Fibroblast of the conjunctiva (primary cell): ENCODE results near the gene BAD.

Experiments
- DNase-seq: peaks from one replicate; pipeline ENCODE4 v3.0.0-alpha.2; 2010; ENCODE audit warnings: low read depth

BAD gene

GRCh38 chr11:64243236-64243854, 41.1 kb downstream of the BAD start:
- no peak for DNase-seq

- DNase-seq: no peak
Observed at GRCh38 chr11:64241491-64242374, 42.7 kb downstream of the BAD start.

GRCh38 chr11:64241241-64241490, 43.3 kb downstream of the BAD start:
- DNase-seq: peak; percentile 99

- peak; percentile 94 for DNase-seq
Observed at GRCh38 chr11:64240435-64241240, 43.8 kb downstream of the BAD start, which contains the start of gene FKBP2. TSS of gene FKBP2 (plus strand) at chr11:64241095. CDS start at chr11:64242388, 1,293 bp downstream.

DNA sequence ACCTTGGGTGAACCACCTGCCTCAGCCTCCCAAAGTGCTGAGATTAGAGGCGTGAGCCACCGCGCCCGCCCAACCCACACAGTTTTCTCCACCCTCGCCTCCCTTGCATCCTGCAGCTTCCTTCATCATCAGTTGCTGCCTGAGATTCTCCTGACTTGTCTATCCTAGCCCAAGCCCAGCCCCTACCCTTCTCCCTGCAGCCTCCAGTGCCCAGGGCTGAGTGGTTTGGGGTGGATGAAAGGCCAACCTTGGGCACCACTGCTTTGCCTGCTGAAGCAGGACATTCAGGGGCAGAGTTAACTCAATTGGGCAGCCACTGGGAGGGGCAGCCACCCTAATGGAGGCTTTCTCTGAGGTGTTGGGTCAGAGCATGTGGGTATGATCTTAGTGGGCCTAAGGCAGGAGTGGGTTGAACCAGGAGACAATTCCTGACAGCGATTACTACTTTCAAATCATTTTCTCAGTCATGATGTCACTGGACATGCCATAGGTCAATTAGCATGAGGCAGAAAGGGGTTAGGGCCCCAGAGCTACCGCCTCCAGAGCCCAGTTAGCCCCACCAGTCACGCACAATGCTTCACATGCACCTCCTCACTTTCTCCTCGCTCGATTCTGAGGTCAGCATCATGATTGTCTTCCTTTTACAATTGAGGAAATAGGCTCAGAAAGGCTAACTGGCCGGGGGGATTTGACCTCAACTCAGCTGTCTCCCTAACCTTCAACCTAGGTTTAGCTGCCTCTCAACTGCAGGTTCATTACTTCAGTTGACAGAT, 44.6 kb downstream of the BAD start:
- DNase-seq: no peak

DNA sequence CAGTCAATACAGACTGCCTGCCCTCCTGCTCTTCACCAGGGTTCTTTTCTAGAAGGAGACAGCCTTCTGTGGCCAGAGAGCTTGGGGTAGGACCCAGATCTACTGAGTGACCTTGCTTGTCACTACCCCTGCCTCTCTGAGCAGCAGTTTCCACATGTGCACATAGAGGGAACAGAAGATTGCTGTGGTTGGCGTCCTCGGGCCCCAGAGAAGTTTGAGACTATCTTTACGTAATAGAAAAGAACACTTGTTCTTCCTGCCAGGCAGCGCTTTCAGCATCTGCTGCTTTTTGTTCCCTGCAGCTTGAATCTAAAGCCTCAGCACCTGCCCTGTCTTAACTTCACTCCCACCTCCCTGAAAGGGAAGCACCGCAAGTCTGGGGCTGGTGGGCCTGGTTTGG, 45.5 kb downstream of the BAD start:
- no peak for DNase-seq

GRCh38 chr11:64238076-64238475, 46.4 kb downstream of the BAD start:
- no peak for DNase-seq

DNA sequence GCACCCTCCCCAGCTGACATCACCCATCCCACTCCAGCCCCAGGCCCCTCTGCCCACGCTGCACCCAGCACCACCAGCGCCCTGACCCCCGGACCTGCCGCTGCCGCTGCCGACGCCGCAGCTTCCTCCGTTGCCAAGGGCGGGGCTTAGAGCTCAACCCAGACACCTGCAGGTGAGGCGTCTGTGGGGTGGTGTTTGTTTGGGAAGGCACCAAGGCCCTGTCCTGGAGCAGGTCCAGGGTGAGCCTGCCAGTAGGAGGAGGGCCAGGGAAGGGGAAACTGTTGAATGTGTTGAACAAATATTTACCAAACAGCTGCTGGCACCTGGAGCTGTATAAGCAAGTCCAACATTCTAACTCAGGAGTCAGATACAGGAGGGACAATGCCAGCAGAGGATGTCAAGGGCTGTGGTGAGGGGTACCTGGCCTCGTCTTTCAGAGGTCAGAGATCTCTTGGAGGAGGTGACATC, 46.9 kb downstream of the BAD start:
- DNase-seq: no peak

GRCh38 chr11:64235437-64236161, 48.9 kb downstream of the BAD start:
- no peak for DNase-seq

GRCh38 chr11:64234647-64235379, 49.7 kb downstream of the BAD start:
- DNase-seq: no peak

- no peak for DNase-seq
Observed at GRCh38 chr11:64233913-64234586, 50.4 kb downstream of the BAD start, which contains the start of gene VEGFB. TSS of gene VEGFB (plus strand) at chr11:64234584. CDS start at chr11:64234834, 250 bp downstream.

DNA sequence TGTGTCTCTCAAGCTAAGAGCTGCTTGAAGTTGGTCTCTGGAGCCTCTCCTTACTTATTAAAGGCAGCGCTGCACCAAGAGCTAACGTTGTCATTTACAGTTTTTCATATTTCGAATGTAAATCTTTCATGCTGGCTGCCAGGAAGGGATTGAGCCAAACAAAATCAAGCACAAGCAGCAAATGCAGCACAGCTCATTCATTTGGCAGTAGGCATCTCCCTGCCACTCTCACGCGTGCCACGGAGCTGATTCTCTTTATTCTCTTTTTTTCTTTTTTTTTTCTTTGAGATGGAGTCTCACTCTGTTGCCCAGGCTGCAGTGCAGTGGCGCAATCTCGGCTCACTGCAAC, 51.5 kb downstream of the BAD start:
- DNase-seq: no peak

DNA sequence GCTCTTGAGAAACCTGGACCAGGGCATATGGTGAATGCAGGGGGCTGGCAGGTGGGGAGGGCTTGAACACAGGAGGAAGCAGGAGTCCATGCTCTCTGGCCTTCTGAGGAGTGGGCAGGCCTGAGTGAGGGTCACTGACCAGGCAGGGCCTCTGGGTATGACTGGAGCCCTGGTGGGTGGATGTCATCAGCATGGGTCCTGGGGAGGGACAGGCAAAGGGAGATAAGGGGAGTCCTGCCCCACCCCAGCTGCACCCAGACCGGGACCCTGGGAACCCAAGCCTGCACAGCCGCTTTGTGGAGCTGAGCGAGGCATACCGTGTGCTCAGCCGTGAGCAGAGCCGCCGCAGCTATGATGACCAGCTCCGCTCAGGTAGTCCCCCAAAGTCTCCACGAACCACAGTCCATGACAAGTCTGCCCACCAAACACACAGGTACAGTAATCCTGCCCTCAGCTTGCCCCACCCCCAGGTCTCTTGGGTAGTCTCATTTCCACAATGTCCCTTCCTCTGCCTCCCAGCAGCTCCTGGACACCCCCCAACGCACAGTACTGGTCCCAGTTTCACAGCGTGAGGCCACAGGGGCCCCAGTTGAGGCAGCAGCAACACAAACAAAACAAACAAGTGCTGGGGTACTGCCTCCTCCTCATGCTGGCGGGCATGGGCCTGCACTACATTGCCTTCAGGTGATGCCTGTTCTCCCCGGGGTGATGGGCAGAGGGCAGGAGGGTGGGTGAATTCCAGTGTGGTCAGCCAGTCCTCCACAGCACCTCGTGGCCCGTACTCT, 52.1 kb downstream of the BAD start:
- no peak for DNase-seq

DNA sequence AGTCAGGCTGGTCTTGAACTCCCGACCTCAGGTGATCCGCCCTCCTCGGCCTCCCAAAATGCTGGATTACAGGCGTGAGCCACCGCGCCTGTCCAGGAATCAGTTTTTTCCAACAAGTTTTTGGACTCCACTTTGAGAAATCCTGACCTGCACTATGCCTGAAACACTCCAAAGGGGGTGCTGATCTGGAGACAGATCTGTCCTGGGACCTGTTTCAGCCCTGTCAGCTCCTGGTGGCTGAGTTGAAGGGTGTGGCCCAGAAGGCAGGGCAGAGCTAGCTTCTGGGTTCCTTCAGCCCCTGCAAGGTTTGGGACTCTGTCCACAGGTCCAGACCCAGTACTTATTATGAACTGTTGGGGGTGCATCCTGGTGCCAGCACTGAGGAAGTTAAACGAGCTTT, 52.9 kb downstream of the BAD start:
- no peak for DNase-seq

- no peak for DNase-seq
Observed at GRCh38 chr11:64230985-64231365, 53.5 kb downstream of the BAD start.

DNA sequence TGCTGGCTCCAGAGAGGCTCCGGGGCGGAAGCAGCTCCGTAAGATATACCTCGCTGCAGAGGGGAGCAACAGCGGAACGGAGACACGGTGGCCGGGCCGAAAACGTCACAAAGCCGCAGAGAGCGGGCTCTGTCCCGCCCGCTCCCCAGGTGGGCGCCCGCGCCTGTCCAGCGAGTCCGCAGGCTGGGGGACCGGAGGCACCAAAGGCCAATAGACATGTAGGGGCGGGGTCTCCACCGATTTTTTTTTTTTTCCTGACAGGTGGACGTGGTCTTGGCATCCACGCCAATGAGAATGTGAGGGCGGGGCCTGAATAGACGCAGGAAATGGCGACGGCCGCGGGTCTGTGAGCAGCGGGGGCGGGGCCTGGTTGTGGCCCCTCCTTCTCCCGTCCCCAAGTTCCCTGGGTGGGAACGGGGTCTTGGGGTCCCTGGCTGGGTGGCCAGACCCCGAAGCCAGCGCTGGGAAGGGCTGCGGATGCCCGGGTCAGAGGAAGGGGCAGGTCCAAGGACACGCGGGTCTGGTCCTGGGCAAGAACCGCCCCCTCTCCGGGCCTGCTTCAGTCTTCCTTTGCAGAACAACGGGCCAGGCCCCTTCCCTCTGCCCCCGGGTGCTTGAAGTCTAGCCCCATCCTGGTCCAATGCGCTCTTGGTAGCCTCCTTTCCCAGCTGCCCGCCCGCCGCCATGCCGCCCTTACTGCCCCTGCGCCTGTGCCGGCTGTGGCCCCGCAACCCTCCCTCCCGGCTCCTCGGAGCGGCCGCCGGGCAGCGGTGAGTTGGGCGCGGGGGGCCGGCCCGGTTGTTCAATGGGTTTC, 54.1 kb downstream of the BAD start, which contains the start of gene DNAJC4:
Gene DNAJC4 (plus strand): TSS at position 378 of the 814 bp plus-strand sequence. CDS start 307 bp downstream, at position 685.
- DNase-seq: peak; percentile 79

DNA sequence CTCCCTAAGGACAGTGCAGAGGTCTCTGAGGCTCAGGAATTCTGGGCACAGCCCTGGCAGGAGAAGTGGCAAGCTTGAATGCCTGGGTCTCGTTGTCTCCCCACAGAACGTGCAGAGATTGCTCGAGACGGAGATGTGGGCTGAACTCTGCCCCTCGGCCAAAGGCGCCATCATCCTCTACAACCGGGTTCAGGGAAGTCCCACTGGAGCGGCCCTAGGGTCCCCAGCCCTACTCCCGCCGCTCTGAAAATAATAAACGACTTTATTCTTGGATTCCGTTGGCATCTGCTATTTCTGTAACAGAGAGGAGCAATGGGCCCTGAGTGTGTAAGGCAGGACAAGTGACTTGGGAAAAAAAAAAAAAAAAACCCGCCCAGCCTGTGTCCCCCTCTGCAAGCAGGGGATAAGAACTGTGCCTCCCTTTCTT, 54.7 kb downstream of the BAD start:
- no peak for DNase-seq

DNA sequence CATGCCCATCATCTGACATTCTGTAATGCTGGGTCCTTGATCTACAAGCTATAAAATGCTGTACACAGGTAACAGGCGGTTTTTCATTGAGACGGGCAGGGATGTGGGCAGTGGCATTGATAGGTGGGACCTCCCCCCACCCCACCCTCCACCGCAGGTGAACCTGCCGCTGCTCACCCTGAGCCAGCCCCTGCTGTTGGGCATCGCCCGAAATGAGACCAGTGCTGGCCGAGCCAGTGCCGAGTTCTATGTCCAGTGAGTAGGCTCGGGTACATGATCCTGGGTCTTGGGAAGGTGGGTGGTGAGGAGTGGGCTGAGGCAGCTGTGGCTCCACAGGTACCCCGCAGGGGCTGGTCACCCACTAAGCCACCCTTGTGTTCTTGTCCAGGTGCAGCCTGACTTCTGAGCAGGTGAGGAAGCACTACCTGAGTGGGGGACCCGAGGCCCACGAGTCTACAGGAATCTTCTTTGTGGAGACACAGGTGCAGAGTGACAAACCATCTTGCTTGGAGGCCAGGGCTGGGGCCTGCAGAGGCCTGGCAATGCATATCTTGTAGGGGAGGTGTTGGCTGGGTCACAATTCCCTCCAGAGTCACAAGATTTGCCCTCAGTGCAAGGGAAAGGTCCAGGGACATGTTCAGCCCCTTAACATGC, 55.2 kb downstream of the BAD start:
- DNase-seq: no peak
